Measurements from ENCODE around the gene DLEC1.

Gene DLEC1

GRCh38 chr3:38109580-38110313 is 70.7 kb downstream of the DLEC1 start:
- Histone ChIP-seq H3K9me3 (ENCODE audit: insufficient read depth, low read length, severe bottlenecking) (peaks cover 2% of the 10 kb centered on the region), H3K4me3 (ENCODE audit: low read depth in 1 of 2, low read length in 2 of 2) (no peak overlapping the region), H3K79me2 (ENCODE audit: insufficient read depth, low read length) (no peaks in the 10 kb centered on the region), H3K27ac (ENCODE audit: low read length) (no peak overlapping the region), H2AFZ (ENCODE audit: low read depth, low read length) (no peak overlapping the region), H3K4me2 (ENCODE audit: insufficient read depth, low read length) (no peak overlapping the region), H3K27me3 (ENCODE audit: insufficient read depth, low read length, poor library complexity) (no peaks in the 10 kb centered on the region), H3K9ac (ENCODE audit: low read depth, low read length) (no peak overlapping the region), H4K20me1 (ENCODE audit: insufficient read depth, low read length) (no peaks in the 10 kb centered on the region), H3K4me1 (ENCODE audit: insufficient read depth, low read length) (no peaks in the 10 kb centered on the region), H3K36me3 (ENCODE audit: insufficient read depth, low read length) (no peaks in the 10 kb centered on the region)
- ATAC-seq (ENCODE audit: insufficient read depth, low read depth) (no peak), DNase-seq (no peak)
- TF ChIP-seq CTCF (IDR thresholded peaks at IDR 0.05; ENCODE audit: borderline replicate concordance, extremely low read depth, low read length, poor library complexity, severe bottlenecking) = no peak
- TF ChIP-seq EZH2 (IDR thresholded peaks at IDR 0.05; ENCODE audit: borderline replicate concordance, low read depth, low read length, severe bottlenecking) = no peak

- Histone ChIP-seq H3K79me2 (ENCODE audit: insufficient read depth, low read length) (no peaks in the 10 kb centered on the region), H3K36me3 (ENCODE audit: insufficient read depth, low read length) (no peaks in the 10 kb centered on the region), H3K9me3 (ENCODE audit: insufficient read depth, low read length, severe bottlenecking) (peaks cover 2% of the 10 kb centered on the region), H3K4me3 (ENCODE audit: low read depth in 1 of 2, low read length in 2 of 2) (no peak overlapping the region), H3K4me2 (ENCODE audit: insufficient read depth, low read length) (no peak overlapping the region), H3K9ac (ENCODE audit: low read depth, low read length) (no peak overlapping the region), H4K20me1 (ENCODE audit: insufficient read depth, low read length) (peaks cover 2% of the 10 kb centered on the region; the same call in 1 of the 2 replicates), H3K4me1 (ENCODE audit: insufficient read depth, low read length) (no peaks in the 10 kb centered on the region), H3K27me3 (ENCODE audit: insufficient read depth, low read length, poor library complexity) (no peaks in the 10 kb centered on the region), H3K27ac (ENCODE audit: low read length) (no peak overlapping the region), H2AFZ (ENCODE audit: low read depth, low read length) (no peak overlapping the region)
- ATAC-seq (ENCODE audit: insufficient read depth, low read depth) = no peak
- DNase-seq = no peak
- no peak for TF ChIP-seq EZH2 (IDR thresholded peaks at IDR 0.05; ENCODE audit: borderline replicate concordance, low read depth, low read length, severe bottlenecking)
- TF ChIP-seq CTCF (IDR thresholded peaks at IDR 0.05; ENCODE audit: borderline replicate concordance, extremely low read depth, low read length, poor library complexity, severe bottlenecking) = no peak
These were observed 71.5 kb downstream of the DLEC1 start for GRCh38 chr3:38110314-38111050.

- Histone ChIP-seq H2AFZ (ENCODE audit: low read depth, low read length) (no peak overlapping the region), H3K9ac (ENCODE audit: low read depth, low read length) (no peak overlapping the region), H4K20me1 (ENCODE audit: insufficient read depth, low read length) (peaks cover 2% of the 10 kb centered on the region; the same call in 1 of the 2 replicates), H3K4me2 (ENCODE audit: insufficient read depth, low read length) (no peak overlapping the region), H3K4me3 (ENCODE audit: low read depth in 1 of 2, low read length in 2 of 2) (no peak overlapping the region), H3K27ac (ENCODE audit: low read length) (no peak overlapping the region), H3K4me1 (ENCODE audit: insufficient read depth, low read length) (no peaks in the 10 kb centered on the region), H3K9me3 (ENCODE audit: insufficient read depth, low read length, severe bottlenecking) (no peaks in the 10 kb centered on the region), H3K36me3 (ENCODE audit: insufficient read depth, low read length) (no peaks in the 10 kb centered on the region), H3K79me2 (ENCODE audit: insufficient read depth, low read length) (no peaks in the 10 kb centered on the region), H3K27me3 (ENCODE audit: insufficient read depth, low read length, poor library complexity) (no peaks in the 10 kb centered on the region)
- TF ChIP-seq CTCF (IDR thresholded peaks at IDR 0.05; ENCODE audit: borderline replicate concordance, extremely low read depth, low read length, poor library complexity, severe bottlenecking) (no peak), EZH2 (IDR thresholded peaks at IDR 0.05; ENCODE audit: borderline replicate concordance, low read depth, low read length, severe bottlenecking) (no peak)
- DNase-seq (no peak), ATAC-seq (ENCODE audit: insufficient read depth, low read depth) (no peak)
These were observed 72.2 kb downstream of the DLEC1 start for GRCh38 chr3:38111201-38111600.
